C4-2B (cell line): ENCODE results near the gene CACHD1.

Source experiments
- H3K27ac ChIP-seq: fragments of 450-650 bp; 2 replicates; pipeline ENCODE4 v1.5.1; 2017
- CTCF ChIP-seq: fragments of 450-650 bp; conservative IDR thresholded peaks from 2 replicates; pipeline ENCODE4 v1.5.1; 2017; ENCODE audit warnings: mild to moderate bottlenecking
- ZFX ChIP-seq: fragments of 450-650 bp; IDR thresholded peaks from 2 replicates; pipeline ENCODE4 v1.6.1; 2017

Gene CACHD1

GRCh38 chr1:64469977-64470664 is at the start of gene CACHD1:
TSS of gene CACHD1 (plus strand) at chr1:64470129. CDS start at chr1:64470745, 616 bp downstream.
- TF ChIP-seq ZFX, result peak; percentile 47; the same call in 1 of the 2 replicates
- peak; percentile 27 for TF ChIP-seq CTCF
- peak within 1 kb of the TSS; percentile 11; the same call in 1 of the 2 replicates for H3K27ac ChIP-seq

GRCh38 chr1:64421377-64421776 is 48.6 kb upstream of the CACHD1 start:
- no peak for TF ChIP-seq CTCF
- no peak for TF ChIP-seq ZFX
- H3K27ac ChIP-seq, result no peak overlapping the region

GRCh38 chr1:64423526-64423925 is 46.4 kb upstream of the CACHD1 start:
- TF ChIP-seq CTCF, result no peak
- no peak for TF ChIP-seq ZFX
- H3K27ac ChIP-seq, result no peak overlapping the region

GRCh38 chr1:64424412-64424811 is 45.5 kb upstream of the CACHD1 start:
- H3K27ac ChIP-seq, result no peak overlapping the region
- TF ChIP-seq ZFX, result no peak
- TF ChIP-seq CTCF, result no peak

- no peak for TF ChIP-seq CTCF
- no peak for TF ChIP-seq ZFX
- no peak overlapping the region for H3K27ac ChIP-seq
These were observed 44.4 kb upstream of the CACHD1 start for GRCh38 chr1:64425521-64425920.

GRCh38 chr1:64426681-64427080 is 43.2 kb upstream of the CACHD1 start:
- TF ChIP-seq CTCF (no peak), ZFX (no peak)
- H3K27ac ChIP-seq, result no peak overlapping the region

- TF ChIP-seq CTCF (no peak), ZFX (no peak)
- no peak overlapping the region for H3K27ac ChIP-seq
These were observed 42.0 kb upstream of the CACHD1 start for GRCh38 chr1:64427879-64428278.
